Inflammatory macrophage (primary cell): ENCODE measurements around the gene PFDN1.
"Not testable (repeated sequence)": the region's sequence is repeated elsewhere in the genome, so short reads cannot be mapped to it uniquely, and the experiment has no call there.

ENCODE experiments used
- DNase-seq, 2 donors: peaks; one replicate each; pipeline ENCODE4 v3.0.0-alpha.2; 2020 to 2022

PFDN1 gene

GRCh38 chr5:140208065-140208464, 94.8 kb downstream of the PFDN1 start:
- DNase-seq = no peak

GRCh38 chr5:140207250-140207964, 95.5 kb downstream of the PFDN1 start:
- DNase-seq = peak; percentile 19 to 23

- DNase-seq = no peak
These were observed 96.9 kb downstream of the PFDN1 start for GRCh38 chr5:140205952-140206351.

- peak; percentile 48 to 49 for DNase-seq
These were observed 97.7 kb downstream of the PFDN1 start for GRCh38 chr5:140205216-140205615.

GRCh38 chr5:140202610-140203009, 100.3 kb downstream of the PFDN1 start:
- DNase-seq = no peak

- no peak for DNase-seq
These were observed 100.8 kb downstream of the PFDN1 start for GRCh38 chr5:140202078-140202477.

- DNase-seq = not testable (repeated sequence)
These were observed 104.0 kb downstream of the PFDN1 start for GRCh38 chr5:140198915-140199314.

- DNase-seq = no peak
These were observed 105.9 kb downstream of the PFDN1 start for GRCh38 chr5:140197023-140197422.

GRCh38 chr5:140196115-140196814, 106.6 kb downstream of the PFDN1 start:
- peak; percentile 39 to 53 for DNase-seq
